ENCODE data around the gene PLCB2. TPM values are rescaled to one million over a fixed set of nuclear protein-coding genes. Genes with fewer than 3 reads are reported as not detected.

PLCB2 gene
- total RNA-seq, 2 donors from 2014 or later = 90.4 to 91.8 TPM

GRCh38 chr15:40247406-40247971, 60.2 kb downstream of the PLCB2 start:
- peaks cover 10% of the 10 kb centered on the region for H3K27me3 Mint-ChIP-seq (ENCODE audit: low read depth)
- ATAC-seq (replicated peaks in 1 of 2) = no peak

GRCh38 chr15:40246496-40247280, 61.0 kb downstream of the PLCB2 start:
- H3K36me3 Mint-ChIP-seq (ENCODE audit: insufficient read depth in 2 of 2) = no peaks in the 10 kb centered on the region
- DNase-seq (no peak), ATAC-seq (replicated peaks in 1 of 2) (no peak)
- H3K27ac Mint-ChIP-seq = no peak overlapping the region
- H3K4me3 Mint-ChIP-seq = no peak overlapping the region
- no peaks in the 10 kb centered on the region for H3K9me3 Mint-ChIP-seq
- H3K27me3 Mint-ChIP-seq (ENCODE audit: low read depth) = peaks cover 10% of the 10 kb centered on the region
- H3K4me1 Mint-ChIP-seq (ENCODE audit: low read depth) = no peaks in the 10 kb centered on the region

More at GRCh38 chr15:40247406-40247971, 60.2 kb downstream of the PLCB2 start:
- no peak for DNase-seq
- Mint-ChIP-seq H3K27ac (no peak overlapping the region), H3K4me1 (ENCODE audit: low read depth) (no peaks in the 10 kb centered on the region), H3K9me3 (no peaks in the 10 kb centered on the region), H3K36me3 (ENCODE audit: insufficient read depth in 2 of 2) (no peaks in the 10 kb centered on the region), H3K4me3 (no peak overlapping the region)

GRCh38 chr15:40245666-40246450, 61.9 kb downstream of the PLCB2 start:
- Mint-ChIP-seq H3K36me3 (ENCODE audit: insufficient read depth in 2 of 2) (no peaks in the 10 kb centered on the region), H3K4me3 (no peak overlapping the region), H3K27me3 (ENCODE audit: low read depth) (peaks cover 3% of the 10 kb centered on the region), H3K9me3 (no peaks in the 10 kb centered on the region), H3K4me1 (ENCODE audit: low read depth) (no peaks in the 10 kb centered on the region), H3K27ac (no peak overlapping the region)
- no peak for DNase-seq
- no peak for ATAC-seq (replicated peaks in 1 of 2)

- Mint-ChIP-seq H3K4me1 (ENCODE audit: low read depth) (no peaks in the 10 kb centered on the region), H3K36me3 (ENCODE audit: insufficient read depth in 2 of 2) (no peaks in the 10 kb centered on the region), H3K27ac (no peak overlapping the region), H3K9me3 (no peaks in the 10 kb centered on the region), H3K27me3 (ENCODE audit: low read depth) (peaks cover 3% of the 10 kb centered on the region), H3K4me3 (no peak overlapping the region)
- ATAC-seq (replicated peaks in 1 of 2) (no peak), DNase-seq (no peak)
These were observed 62.7 kb downstream of the PLCB2 start for GRCh38 chr15:40244961-40245523.

GRCh38 chr15:40243126-40243810, 64.5 kb downstream of the PLCB2 start:
- H3K9me3 Mint-ChIP-seq = no peaks in the 10 kb centered on the region
- no peak overlapping the region for H3K27ac Mint-ChIP-seq
- H3K4me1 Mint-ChIP-seq (ENCODE audit: low read depth) = peaks cover 5% of the 10 kb centered on the region
- no peak overlapping the region for H3K4me3 Mint-ChIP-seq
- H3K36me3 Mint-ChIP-seq (ENCODE audit: insufficient read depth in 2 of 2) = no peaks in the 10 kb centered on the region
- ATAC-seq (replicated peaks in 1 of 2) (no peak), DNase-seq (no peak)
- H3K27me3 Mint-ChIP-seq (ENCODE audit: low read depth) = peaks cover 14% of the 10 kb centered on the region

- Mint-ChIP-seq H3K9me3 (no peaks in the 10 kb centered on the region), H3K27ac (no peak overlapping the region), H3K4me3 (no peak overlapping the region), H3K36me3 (ENCODE audit: insufficient read depth in 2 of 2) (no peaks in the 10 kb centered on the region), H3K27me3 (ENCODE audit: low read depth) (peaks cover 21% of the 10 kb centered on the region), H3K4me1 (ENCODE audit: low read depth) (peaks cover 5% of the 10 kb centered on the region)
- DNase-seq (no peak), ATAC-seq (replicated peaks in 1 of 2) (no peak)
These were observed 65.1 kb downstream of the PLCB2 start for GRCh38 chr15:40242601-40243000.

GRCh38 chr15:40242213-40242599, 65.5 kb downstream of the PLCB2 start:
- Mint-ChIP-seq H3K36me3 (ENCODE audit: insufficient read depth in 2 of 2) (no peaks in the 10 kb centered on the region), H3K4me3 (no peak overlapping the region), H3K4me1 (ENCODE audit: low read depth) (peaks cover 5% of the 10 kb centered on the region), H3K27ac (no peak overlapping the region), H3K9me3 (no peaks in the 10 kb centered on the region), H3K27me3 (ENCODE audit: low read depth) (peaks cover 24% of the 10 kb centered on the region)
- no peak for ATAC-seq (replicated peaks in 1 of 2)
- no peak for DNase-seq

GRCh38 chr15:40241269-40242212, 66.2 kb downstream of the PLCB2 start:
- Mint-ChIP-seq H3K36me3 (ENCODE audit: insufficient read depth in 2 of 2) (no peaks in the 10 kb centered on the region), H3K27ac (no peak overlapping the region), H3K4me3 (no peak overlapping the region), H3K4me1 (ENCODE audit: low read depth) (peaks cover 5% of the 10 kb centered on the region), H3K9me3 (no peaks in the 10 kb centered on the region), H3K27me3 (ENCODE audit: low read depth) (peaks cover 24% of the 10 kb centered on the region)
- ATAC-seq (replicated peaks in 1 of 2) (no peak), DNase-seq (no peak)

GRCh38 chr15:40240619-40241221, 67.0 kb downstream of the PLCB2 start:
- H3K9me3 Mint-ChIP-seq = no peaks in the 10 kb centered on the region
- ATAC-seq (replicated peaks in 1 of 2) (no peak), DNase-seq (no peak)
- H3K36me3 Mint-ChIP-seq (ENCODE audit: insufficient read depth in 2 of 2) = no peaks in the 10 kb centered on the region
- H3K27ac Mint-ChIP-seq = no peak overlapping the region
- peaks cover 5% of the 10 kb centered on the region for H3K4me1 Mint-ChIP-seq (ENCODE audit: low read depth)
- H3K4me3 Mint-ChIP-seq = no peak overlapping the region
- peaks cover 24% of the 10 kb centered on the region for H3K27me3 Mint-ChIP-seq (ENCODE audit: low read depth)

- no peak for ATAC-seq (replicated peaks in 1 of 2)
- H3K36me3 Mint-ChIP-seq (ENCODE audit: insufficient read depth in 2 of 2) = no peaks in the 10 kb centered on the region
- H3K4me3 Mint-ChIP-seq = no peak overlapping the region
- no peak overlapping the region for H3K27ac Mint-ChIP-seq
- H3K27me3 Mint-ChIP-seq (ENCODE audit: low read depth) = peaks cover 24% of the 10 kb centered on the region
- no peak for DNase-seq
- peaks cover 5% of the 10 kb centered on the region for H3K4me1 Mint-ChIP-seq (ENCODE audit: low read depth)
- no peaks in the 10 kb centered on the region for H3K9me3 Mint-ChIP-seq
These were observed 67.8 kb downstream of the PLCB2 start for GRCh38 chr15:40239693-40240618.

- peaks cover 5% of the 10 kb centered on the region for H3K4me1 Mint-ChIP-seq (ENCODE audit: low read depth)
- no peak for ATAC-seq (replicated peaks in 1 of 2)
- peak overlapping the region; percentile 16 to 47 for H3K4me3 Mint-ChIP-seq
- H3K27ac Mint-ChIP-seq = no peak overlapping the region
- H3K9me3 Mint-ChIP-seq = no peaks in the 10 kb centered on the region
- peaks cover 24% of the 10 kb centered on the region for H3K27me3 Mint-ChIP-seq (ENCODE audit: low read depth)
- H3K36me3 Mint-ChIP-seq (ENCODE audit: insufficient read depth in 2 of 2) = no peaks in the 10 kb centered on the region
- DNase-seq = no peak
These were observed 68.4 kb downstream of the PLCB2 start for GRCh38 chr15:40239404-40239692.

All from activated T-cell treated with anti-CD3 and anti-CD28 coated beads, Interleukin-2, amount 50 U/mL, for 72 hours (primary cell).